Activated naive CD4-positive, alpha-beta T cell treated with anti-CD3 and anti-CD28 coated beads for 36 hours (primary cell): ENCODE data around the gene CCDC86. TPM values are rescaled to one million over a fixed set of nuclear protein-coding genes. Genes with fewer than 3 reads are reported as not detected.

Experiments used
- CTCF ChIA-PET: fragments of 350-600 bp; sonication (Branson Sonifier 250); formaldehyde crosslinking; loops from one replicate; lab custom pipeline; 2021; ENCODE audit warnings: antibody characterized with exemption; lab: Charles Lee
- DNase-seq: peaks from one replicate; pipeline ENCODE4 v3.0.0-alpha.2; 2020
- H3K27ac Mint-ChIP-seq: one replicate; pipeline ENCODE4 v1.8.0; 2021; ENCODE audit warnings: mild to moderate bottlenecking, mixed read lengths
- H3K27me3 Mint-ChIP-seq: one replicate; pipeline ENCODE4 v1.8.0; 2021; ENCODE audit warnings: low read depth, mixed read lengths
- H3K36me3 Mint-ChIP-seq: one replicate; pipeline ENCODE4 v1.8.0; 2021; ENCODE audit warnings: low read depth, mixed read lengths
- H3K4me1 Mint-ChIP-seq: one replicate; pipeline ENCODE4 v1.8.0; 2021; ENCODE audit warnings: low read depth, mixed read lengths
- H3K4me3 Mint-ChIP-seq: one replicate; pipeline ENCODE4 v1.8.0; 2021; ENCODE audit warnings: mild to moderate bottlenecking, moderate library complexity, mixed read lengths
- H3K9me3 Mint-ChIP-seq: one replicate; pipeline ENCODE4 v1.8.0; 2021; ENCODE audit warnings: mixed read lengths
- intact Hi-C: fragments of 100-400 bp; cut with micrococcal nuclease; formaldehyde crosslinking; loops from one replicate; pipeline ENCODE4 v1.15.1; 2023
- total RNA-seq, 2 experiments: library from RNA; stranded (reverse); gene quantifications; one replicate each; pipeline ENCODE4 v1.2.3, GENCODE V29; 2021

The CCDC86 gene
- total RNA-seq, 2 experiments from 2014 or later: 38.8 to 41.2 TPM

- H3K27me3 Mint-ChIP-seq: no peaks in the 10 kb centered on the region
- no peaks in the 10 kb centered on the region for H3K9me3 Mint-ChIP-seq
- H3K36me3 Mint-ChIP-seq: peaks cover 53% of the 10 kb centered on the region
- DNase-seq: no peak
- H3K4me1 Mint-ChIP-seq: peaks cover 1% of the 10 kb centered on the region
- intact Hi-C loops: no loop called here
- peak overlapping the region; percentile 14 for H3K27ac Mint-ChIP-seq
- CTCF ChIA-PET: interaction anchor here (0.9 to 3.3 kb wide), 6 partner anchors 8 to 488 kb away, joined by 3 to 30 read pairs (median 4); no protein-coding TSS in a partner anchor
- H3K4me3 Mint-ChIP-seq: no peak overlapping the region
Observed at GRCh38 chr11:60897496-60897895, 55.6 kb downstream of the CCDC86 start.

DNA sequence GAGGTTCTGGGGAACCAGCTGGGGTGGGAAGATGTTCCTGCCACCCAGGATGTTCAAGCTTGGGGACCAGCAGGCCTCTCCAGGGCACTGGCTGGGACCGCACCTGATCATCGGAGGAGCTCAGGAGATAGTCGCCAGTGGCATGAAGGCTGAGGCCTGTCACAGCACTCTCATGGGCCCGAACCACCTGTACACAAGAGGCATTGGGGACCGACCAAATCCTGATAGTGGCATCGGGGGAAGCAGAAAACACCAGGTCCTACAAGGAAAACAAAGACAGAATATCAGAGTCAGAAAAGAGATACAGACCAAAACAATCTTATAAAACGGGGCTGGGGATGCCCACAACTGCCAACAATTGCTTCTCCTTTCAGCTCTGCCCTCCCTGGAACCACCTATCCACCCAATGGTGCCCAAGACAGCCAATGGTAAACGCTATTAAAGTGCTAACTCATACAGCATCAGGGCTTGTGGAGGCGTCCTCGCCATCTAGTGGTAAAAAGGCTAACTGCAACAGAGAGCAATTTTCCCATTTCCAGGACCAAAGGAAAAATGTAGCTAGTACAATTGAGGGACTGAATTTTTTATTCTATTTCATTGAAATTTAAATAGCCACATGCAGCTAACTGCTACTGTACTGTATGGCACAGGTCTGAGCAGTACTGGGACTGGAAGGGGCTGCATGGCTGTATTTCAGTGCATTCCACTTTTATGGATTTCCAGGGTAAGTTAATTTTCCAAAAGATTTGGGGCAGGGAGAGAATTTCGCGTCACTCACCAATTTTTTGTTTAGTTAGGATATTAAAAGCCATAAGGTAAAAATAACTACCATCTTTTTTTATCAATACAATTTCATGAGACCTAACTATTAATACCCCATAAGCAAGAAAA, 57.4 kb downstream of the CCDC86 start:
- CTCF ChIA-PET: interaction anchor here (0.6 to 9.9 kb wide), 22 partner anchors 10 to 419 kb away, joined by 3 to 82 read pairs (median 4); partner anchors contain the start of gene TMEM109
- Mint-ChIP-seq H3K4me3 (no peak overlapping the region), H3K27me3 (no peaks in the 10 kb centered on the region), H3K27ac (peak overlapping the region; percentile 38), H3K9me3 (no peaks in the 10 kb centered on the region), H3K36me3 (peaks cover 63% of the 10 kb centered on the region), H3K4me1 (peaks cover 12% of the 10 kb centered on the region)
- intact Hi-C loops: loop anchor here (1.0 kb wide), 2 partner anchors 68 to 124 kb away; no protein-coding TSS in a partner anchor
- DNase-seq: peak; percentile 32

DNA sequence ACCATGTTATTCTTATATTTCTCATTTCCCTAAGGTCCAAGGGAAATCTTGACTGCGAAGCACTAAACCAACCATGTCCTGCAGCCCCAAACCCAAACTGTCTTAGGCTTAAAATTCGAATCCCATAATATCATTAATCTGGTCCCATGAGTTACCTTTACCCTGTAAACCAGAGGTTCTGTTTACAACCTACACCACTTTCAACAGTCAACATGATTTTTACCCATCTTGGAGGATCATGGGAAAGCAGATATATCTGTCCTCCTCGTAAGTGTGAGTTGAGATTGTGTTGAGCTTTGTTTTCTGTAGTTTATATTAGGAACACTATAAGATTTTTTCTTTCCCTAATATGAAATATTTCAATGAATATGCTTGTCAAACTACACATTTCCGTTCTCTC, 58.1 kb downstream of the CCDC86 start:
- intact Hi-C loops: loop anchor here (1.0 kb wide), 2 partner anchors 69 to 125 kb away; no protein-coding TSS in a partner anchor
- Mint-ChIP-seq H3K27ac (peak overlapping the region; percentile 14), H3K4me1 (peaks cover 17% of the 10 kb centered on the region), H3K4me3 (no peak overlapping the region), H3K27me3 (no peaks in the 10 kb centered on the region), H3K9me3 (no peaks in the 10 kb centered on the region), H3K36me3 (peaks cover 61% of the 10 kb centered on the region)
- no peak for DNase-seq
- CTCF ChIA-PET: interaction anchor here (0.6 to 9.9 kb wide), 17 partner anchors 12 to 418 kb away, joined by 3 to 82 read pairs (median 3); partner anchors contain the start of gene TMEM109

Other genes starting within 250 kb of the CCDC86 start
- not detected for gene MS4A8, start 142.5 kb upstream of the CCDC86 start, total RNA-seq
- not detected for gene MS4A18, start 117.4 kb upstream of the CCDC86 start, total RNA-seq
- gene MS4A15, start 85.2 kb upstream of the CCDC86 start, total RNA-seq: not detected
- gene MS4A10, start 56.8 kb upstream of the CCDC86 start, total RNA-seq: not detected
- gene PTGDR2, start 13.8 kb downstream of the CCDC86 start, total RNA-seq: under 1 TPM; 0.14 to 0.17 TPM
- not detected for gene ZP1, start 25.4 kb downstream of the CCDC86 start, total RNA-seq
- gene PRPF19, start 64.5 kb downstream of the CCDC86 start, total RNA-seq: 100 to 1,000 TPM; 108 to 119 TPM
- gene TMEM109, start 72.0 kb downstream of the CCDC86 start, total RNA-seq: 100 to 1,000 TPM in 1 of 2 experiments, 10 to 100 TPM in 1; 94.0 to 103 TPM
- 1 to 10 TPM; 1.2 to 2.3 TPM for gene TMEM132A, start 82.3 kb downstream of the CCDC86 start, total RNA-seq
- 1 to 10 TPM; 5.6 to 5.8 TPM for gene SLC15A3, start 110.1 kb downstream of the CCDC86 start, total RNA-seq
- 100 to 1,000 TPM; 227 to 234 TPM for gene CD6, start 129.6 kb downstream of the CCDC86 start, total RNA-seq